Measurements from ENCODE around the gene WWOX.

Gene WWOX

DNA sequence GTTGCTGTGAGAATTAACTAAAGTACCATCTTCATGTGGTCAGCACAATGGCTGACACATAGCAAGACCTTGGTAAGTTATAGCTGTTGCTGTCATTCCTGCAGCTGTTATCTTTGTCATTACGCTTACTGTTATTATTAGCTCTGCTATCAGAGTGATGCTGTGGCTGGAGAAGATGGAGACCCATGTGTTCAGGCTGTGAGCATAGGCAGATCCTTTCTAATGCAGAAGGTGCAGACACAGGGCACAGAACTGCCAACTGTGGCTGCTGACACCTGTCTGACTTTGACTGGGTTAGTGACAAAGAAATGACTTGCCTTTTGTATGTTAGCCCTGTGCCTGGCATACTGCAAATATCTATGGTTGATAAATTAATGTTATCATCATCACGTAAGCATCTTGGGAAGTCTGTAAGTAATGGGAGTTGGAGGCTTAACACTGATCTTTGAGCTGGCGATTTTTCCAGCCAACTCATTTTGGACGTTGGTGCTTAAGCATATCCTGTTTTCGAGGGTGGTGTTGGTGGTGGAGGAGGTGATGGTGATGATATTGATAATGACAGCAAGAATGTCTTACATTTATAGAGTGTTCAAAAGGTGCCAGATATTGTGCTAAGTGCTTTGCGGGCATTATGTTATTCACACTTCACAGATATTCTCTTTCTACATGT lies 695.3 kb downstream of the WWOX start:
- intact Hi-C loops (cut with DNase I): no loop called here
- no peak for DNase-seq

DNA sequence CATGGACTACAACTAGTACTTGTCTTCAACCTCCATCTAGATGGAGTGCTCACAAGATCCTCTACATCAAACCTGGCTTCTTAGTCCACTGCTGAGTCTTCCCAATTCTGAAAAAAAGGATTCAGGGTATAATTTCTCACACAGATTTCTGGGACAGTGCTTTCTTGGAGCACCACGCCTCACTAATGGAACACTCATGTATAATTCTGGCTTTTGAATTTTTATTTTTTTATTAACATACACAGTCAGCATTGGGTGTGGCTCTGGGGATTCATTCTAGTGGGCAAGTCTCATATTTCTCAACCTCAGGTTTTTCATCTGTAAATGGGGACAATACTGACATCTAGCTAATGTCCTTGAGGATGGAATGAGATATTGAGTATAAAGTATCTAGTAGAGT lies 696.0 kb downstream of the WWOX start:
- no peak for DNase-seq
- intact Hi-C loops (cut with DNase I): no loop called here

DNA sequence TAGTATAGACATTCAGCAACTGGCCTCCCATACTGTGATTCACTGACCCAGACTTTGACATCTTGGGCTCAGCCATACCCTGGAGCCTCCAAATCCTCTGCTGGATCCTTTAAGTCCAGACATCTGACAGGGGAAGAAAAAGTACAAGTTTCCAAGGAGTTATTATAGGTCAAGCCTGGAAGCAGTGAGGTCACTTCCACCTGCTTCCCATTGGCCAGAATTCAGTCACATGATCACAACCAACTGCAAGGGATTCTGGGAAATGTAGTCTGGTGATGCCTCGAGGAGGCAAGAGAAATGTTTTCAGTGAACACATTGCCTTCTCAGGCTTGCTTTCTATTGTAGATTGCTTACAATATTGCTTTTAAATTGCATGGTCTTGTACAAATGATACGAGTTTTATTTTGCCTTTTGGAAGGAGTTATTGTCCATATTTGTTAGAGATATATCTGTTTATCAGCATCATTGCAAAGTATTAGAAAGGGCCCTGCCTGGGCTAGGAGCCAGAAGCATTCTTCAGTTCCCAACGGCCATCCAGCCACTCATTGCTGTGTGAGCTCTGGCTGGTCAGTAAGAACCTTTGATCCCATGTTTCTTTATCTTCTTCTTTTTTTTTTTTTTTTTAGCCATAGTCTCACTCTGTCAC lies 696.9 kb downstream of the WWOX start:
- intact Hi-C loops (cut with DNase I): no loop called here
- DNase-seq: peak in 4 of 10 donors; percentile 9 to 32 (median 28)

DNA sequence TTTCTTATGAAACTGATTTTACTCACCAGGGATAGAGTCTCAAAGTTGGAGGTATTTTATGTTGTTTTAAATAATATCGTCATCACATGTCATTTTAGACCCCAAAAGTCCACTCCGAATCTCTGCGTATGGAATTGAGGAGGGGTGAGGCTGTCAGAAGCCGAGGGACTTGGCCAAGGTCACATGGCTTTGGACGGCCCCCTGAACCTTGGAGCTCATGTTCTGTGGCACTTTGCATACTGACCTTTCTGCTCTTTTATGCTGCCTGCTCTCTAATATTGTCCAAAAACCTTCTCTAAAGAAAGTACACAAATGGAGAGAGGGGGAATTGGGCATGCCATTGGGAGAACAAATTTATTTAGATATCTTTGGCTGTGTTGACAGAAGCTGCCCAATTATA lies 700.0 kb downstream of the WWOX start:
- intact Hi-C loops (cut with DNase I): no loop called here
- no peak for DNase-seq

DNA sequence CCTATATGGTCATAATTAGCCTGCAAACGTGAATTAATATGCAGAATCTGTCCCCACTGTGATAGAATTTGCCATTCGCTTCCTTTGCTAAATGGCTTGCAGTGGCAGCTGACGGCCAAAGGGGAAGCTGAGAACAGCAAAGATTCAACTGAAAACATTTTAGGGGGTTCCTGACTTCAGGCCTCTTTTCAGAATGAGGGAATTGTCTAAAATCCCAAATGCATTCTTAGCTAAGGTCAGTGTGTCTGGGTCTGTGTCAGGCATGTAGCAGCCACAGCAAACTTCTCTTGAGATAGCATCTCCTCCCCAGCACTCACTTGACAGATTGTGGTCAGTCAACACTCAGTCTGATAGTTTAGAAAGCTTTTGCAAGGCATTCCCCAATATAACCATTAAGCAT lies 701.1 kb downstream of the WWOX start:
- intact Hi-C loops (cut with DNase I): no loop called here
- DNase-seq: no peak

- no peak for DNase-seq
- intact Hi-C loops (cut with DNase I): no loop called here
These were observed 704.7 kb downstream of the WWOX start for GRCh38 chr16:78804058-78804735.

DNA sequence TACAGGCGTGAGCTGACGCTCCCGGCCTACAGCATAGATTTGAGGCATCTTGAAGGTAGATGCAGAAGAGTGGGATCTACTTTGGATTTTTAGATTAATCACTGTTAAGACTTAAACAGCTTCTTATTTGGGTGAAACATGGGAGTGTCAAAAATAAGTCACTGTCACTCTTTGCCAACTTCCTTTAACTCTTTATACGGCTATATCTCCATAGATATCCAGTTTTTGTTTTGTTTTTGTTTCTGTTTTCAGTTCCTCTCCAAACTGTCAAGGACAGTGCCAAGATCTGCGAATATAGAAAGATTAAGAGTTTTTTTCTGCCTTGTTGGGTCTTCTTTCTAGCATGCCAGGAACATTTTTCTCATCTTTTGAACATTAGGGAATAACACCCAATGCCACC lies 706.1 kb downstream of the WWOX start:
- intact Hi-C loops (cut with DNase I): no loop called here
- DNase-seq: no peak

GRCh38 chr16:78811247-78811646 lies 711.8 kb downstream of the WWOX start:
- no peak for DNase-seq
- intact Hi-C loops (cut with DNase I): no loop called here

GRCh38 chr16:78812582-78812981 lies 713.1 kb downstream of the WWOX start:
- intact Hi-C loops (cut with DNase I): no loop called here

DNA sequence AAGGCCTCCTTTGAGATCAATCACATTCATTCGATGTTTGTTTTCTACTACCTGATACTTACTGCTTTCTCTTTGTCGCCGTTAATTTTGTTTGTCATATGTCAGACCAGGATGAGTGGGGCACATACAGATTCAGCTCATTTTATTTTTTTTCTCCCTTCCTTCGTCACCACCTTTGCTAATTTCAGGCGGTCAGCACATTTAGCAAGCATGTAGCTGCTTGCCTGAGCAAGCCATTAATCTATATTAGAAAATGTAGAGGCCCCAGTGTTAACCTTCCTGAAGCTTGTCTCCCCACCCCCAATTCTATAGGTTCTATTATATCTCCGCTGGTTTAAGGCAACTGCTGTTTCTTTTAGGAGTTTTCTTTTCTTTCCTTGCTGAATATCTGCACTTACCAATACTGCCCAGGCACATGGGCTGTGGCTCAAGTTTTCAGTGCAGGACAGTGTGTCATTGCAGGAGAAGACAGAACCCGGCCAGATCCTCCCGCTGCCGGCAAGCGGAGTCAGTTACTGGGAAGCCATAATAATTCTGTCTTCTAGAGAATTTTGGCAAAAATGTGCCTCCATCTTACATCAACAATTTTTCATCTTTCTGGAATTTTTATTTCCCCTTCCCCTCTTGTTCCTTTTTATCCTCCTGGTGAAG lies 714.3 kb downstream of the WWOX start:
- intact Hi-C loops (cut with DNase I): no loop called here
- DNase-seq: peak in 1 of 10 donors; percentile 15

More at GRCh38 chr16:78812582-78812981, 713.1 kb downstream of the WWOX start:
- DNase-seq: no peak

- intact Hi-C loops (cut with DNase I): no loop called here
- DNase-seq: no peak
These were observed 716.3 kb downstream of the WWOX start for GRCh38 chr16:78815713-78816112.

GRCh38 chr16:78816499-78817195 lies 717.2 kb downstream of the WWOX start:
- DNase-seq: no peak
- intact Hi-C loops (cut with DNase I): no loop called here

DNA sequence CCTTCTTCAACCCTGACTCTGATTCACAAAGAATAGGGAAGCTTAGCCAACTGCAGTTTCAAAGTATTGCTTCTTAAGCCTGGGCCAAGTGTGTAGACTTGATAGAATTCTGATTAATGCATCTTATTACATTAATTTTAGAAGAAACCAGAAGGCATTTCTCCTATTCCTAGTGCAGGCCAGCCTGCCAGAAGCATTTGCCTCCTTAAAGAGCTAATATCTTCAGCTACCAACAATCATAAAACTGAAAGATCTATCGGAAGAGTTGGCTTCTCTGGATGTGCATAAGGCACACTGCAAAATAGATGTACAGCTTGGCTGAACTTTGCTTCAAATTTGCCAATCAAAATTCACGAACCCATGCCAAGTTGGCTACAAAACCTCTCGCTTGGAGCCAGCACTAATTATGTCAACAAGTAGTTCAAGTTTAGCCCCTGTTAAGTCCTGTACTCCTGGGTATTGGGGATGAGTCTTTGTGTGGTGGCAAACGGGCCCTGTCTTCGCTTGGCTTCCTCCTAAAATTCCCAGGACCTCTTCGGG lies 717.8 kb downstream of the WWOX start:
- no peak for DNase-seq
- intact Hi-C loops (cut with DNase I): no loop called here

GRCh38 chr16:78821335-78821734 lies 721.9 kb downstream of the WWOX start:
- no peak for DNase-seq
- intact Hi-C loops (cut with DNase I): no loop called here

- no peak for DNase-seq
- intact Hi-C loops (cut with DNase I): no loop called here
These were observed 723.1 kb downstream of the WWOX start for GRCh38 chr16:78822509-78822908.

- intact Hi-C loops (cut with DNase I): no loop called here
- no peak for DNase-seq
These were observed 723.6 kb downstream of the WWOX start for GRCh38 chr16:78823027-78823426.

DNA sequence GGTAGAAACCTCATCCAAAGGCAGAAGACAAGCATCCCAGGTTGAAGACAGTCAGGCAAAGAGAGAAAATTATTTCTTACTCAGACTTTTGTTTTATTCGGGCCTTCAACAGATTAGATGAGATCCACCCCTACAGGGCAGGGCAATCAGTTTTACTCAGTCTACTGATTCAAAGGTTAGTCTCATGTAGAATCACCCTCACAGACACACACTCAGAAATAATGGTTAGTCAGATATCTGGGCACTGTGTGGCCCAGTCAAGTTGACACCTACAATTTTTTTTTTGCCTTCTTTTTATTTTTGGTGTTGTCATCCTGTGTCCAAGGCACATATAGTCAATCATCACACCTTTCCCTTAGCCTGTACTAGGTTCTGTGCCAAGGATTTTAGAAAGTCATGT lies 729.8 kb downstream of the WWOX start:
- DNase-seq: no peak
- intact Hi-C loops (cut with DNase I): no loop called here

- intact Hi-C loops (cut with DNase I): no loop called here
- DNase-seq: no peak
These were observed 731.1 kb downstream of the WWOX start for GRCh38 chr16:78830599-78830998.

- intact Hi-C loops (cut with DNase I): no loop called here
- DNase-seq: no peak
These were observed 732.6 kb downstream of the WWOX start for GRCh38 chr16:78832100-78832499.

DNA sequence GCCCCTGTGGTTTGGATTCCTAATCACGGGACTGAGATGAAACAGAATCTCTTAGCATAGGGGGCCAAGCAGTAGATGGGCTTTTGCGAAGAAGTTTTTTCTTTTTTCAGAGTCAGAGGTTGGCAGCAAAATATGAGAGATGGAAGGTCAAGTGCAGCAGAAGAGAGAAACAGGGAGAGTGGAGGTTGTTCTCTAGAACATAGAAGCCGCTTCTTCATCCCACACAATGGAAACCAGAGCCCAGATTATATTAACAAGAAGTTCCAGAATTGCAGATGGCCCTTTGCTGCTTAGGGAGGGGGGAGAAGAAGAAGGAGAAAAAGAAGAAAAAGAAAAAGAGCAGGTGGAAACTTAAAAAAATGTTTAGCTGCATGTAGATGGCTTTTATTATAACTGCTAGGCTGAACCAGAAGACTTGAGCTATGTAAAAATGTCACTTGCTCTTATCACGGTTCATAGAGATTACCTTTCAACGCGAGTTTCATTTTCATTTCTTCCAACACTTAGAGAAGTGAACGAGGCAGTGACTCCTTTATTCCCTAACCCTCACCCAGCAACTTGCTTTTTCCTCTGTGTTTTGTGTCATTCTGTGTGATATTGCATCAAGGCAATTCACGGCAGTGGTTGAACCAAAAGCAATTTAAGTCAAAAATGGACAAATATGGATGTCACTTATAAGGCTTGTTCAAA lies 737.5 kb downstream of the WWOX start:
- DNase-seq: no peak
- intact Hi-C loops (cut with DNase I): no loop called here

Measured in posterior cingulate gyrus (tissue), 11 donors.